ENCODE data around the gene PLXNA2. TPM values are rescaled to one million over a fixed set of nuclear protein-coding genes. Genes with fewer than 3 reads are reported as not detected.

The PLXNA2 gene
- total and polyA plus RNA-seq, 2 of the 8 experiments (the other 6 are each of a cell fraction or from before 2014, with no cell fraction given): 0.33 to 1.5 TPM

- TF ChIP-seq, protein P1, sequence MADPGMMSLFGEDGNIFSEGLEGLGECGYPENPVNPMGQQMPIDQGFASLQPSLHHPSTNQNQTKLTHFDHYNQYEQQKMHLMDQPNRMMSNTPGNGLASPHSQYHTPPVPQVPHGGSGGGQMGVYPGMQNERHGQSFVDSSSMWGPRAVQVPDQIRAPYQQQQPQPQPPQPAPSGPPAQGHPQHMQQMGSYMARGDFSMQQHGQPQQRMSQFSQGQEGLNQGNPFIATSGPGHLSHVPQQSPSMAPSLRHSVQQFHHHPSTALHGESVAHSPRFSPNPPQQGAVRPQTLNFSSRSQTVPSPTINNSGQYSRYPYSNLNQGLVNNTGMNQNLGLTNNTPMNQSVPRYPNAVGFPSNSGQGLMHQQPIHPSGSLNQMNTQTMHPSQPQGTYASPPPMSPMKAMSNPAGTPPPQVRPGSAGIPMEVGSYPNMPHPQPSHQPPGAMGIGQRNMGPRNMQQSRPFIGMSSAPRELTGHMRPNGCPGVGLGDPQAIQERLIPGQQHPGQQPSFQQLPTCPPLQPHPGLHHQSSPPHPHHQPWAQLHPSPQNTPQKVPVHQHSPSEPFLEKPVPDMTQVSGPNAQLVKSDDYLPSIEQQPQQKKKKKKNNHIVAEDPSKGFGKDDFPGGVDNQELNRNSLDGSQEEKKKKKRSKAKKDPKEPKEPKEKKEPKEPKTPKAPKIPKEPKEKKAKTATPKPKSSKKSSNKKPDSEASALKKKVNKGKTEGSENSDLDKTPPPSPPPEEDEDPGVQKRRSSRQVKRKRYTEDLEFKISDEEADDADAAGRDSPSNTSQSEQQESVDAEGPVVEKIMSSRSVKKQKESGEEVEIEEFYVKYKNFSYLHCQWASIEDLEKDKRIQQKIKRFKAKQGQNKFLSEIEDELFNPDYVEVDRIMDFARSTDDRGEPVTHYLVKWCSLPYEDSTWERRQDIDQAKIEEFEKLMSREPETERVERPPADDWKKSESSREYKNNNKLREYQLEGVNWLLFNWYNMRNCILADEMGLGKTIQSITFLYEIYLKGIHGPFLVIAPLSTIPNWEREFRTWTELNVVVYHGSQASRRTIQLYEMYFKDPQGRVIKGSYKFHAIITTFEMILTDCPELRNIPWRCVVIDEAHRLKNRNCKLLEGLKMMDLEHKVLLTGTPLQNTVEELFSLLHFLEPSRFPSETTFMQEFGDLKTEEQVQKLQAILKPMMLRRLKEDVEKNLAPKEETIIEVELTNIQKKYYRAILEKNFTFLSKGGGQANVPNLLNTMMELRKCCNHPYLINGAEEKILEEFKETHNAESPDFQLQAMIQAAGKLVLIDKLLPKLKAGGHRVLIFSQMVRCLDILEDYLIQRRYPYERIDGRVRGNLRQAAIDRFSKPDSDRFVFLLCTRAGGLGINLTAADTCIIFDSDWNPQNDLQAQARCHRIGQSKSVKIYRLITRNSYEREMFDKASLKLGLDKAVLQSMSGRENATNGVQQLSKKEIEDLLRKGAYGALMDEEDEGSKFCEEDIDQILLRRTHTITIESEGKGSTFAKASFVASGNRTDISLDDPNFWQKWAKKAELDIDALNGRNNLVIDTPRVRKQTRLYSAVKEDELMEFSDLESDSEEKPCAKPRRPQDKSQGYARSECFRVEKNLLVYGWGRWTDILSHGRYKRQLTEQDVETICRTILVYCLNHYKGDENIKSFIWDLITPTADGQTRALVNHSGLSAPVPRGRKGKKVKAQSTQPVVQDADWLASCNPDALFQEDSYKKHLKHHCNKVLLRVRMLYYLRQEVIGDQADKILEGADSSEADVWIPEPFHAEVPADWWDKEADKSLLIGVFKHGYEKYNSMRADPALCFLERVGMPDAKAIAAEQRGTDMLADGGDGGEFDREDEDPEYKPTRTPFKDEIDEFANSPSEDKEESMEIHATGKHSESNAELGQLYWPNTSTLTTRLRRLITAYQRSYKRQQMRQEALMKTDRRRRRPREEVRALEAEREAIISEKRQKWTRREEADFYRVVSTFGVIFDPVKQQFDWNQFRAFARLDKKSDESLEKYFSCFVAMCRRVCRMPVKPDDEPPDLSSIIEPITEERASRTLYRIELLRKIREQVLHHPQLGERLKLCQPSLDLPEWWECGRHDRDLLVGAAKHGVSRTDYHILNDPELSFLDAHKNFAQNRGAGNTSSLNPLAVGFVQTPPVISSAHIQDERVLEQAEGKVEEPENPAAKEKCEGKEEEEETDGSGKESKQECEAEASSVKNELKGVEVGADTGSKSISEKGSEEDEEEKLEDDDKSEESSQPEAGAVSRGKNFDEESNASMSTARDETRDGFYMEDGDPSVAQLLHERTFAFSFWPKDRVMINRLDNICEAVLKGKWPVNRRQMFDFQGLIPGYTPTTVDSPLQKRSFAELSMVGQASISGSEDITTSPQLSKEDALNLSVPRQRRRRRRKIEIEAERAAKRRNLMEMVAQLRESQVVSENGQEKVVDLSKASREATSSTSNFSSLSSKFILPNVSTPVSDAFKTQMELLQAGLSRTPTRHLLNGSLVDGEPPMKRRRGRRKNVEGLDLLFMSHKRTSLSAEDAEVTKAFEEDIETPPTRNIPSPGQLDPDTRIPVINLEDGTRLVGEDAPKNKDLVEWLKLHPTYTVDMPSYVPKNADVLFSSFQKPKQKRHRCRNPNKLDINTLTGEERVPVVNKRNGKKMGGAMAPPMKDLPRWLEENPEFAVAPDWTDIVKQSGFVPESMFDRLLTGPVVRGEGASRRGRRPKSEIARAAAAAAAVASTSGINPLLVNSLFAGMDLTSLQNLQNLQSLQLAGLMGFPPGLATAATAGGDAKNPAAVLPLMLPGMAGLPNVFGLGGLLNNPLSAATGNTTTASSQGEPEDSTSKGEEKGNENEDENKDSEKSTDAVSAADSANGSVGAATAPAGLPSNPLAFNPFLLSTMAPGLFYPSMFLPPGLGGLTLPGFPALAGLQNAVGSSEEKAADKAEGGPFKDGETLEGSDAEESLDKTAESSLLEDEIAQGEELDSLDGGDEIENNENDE (IDR thresholded peaks at IDR 0.05; ENCODE audit: insufficient replicate concordance, low read length): no peak
- TF ChIP-seq HDAC2 (IDR thresholded peaks at IDR 0.05; ENCODE audit: borderline replicate concordance in 1 of 2, low read depth in 2 of 2, low read length in 2 of 2) (no peak), CBX5 (IDR thresholded peaks at IDR 0.05; ENCODE audit: low read depth, low read length) (no peak), HDAC6 (IDR thresholded peaks at IDR 0.05; ENCODE audit: low read depth, low read length) (no peak), POLR2AphosphoS5 (IDR thresholded peaks at IDR 0.05; ENCODE audit: low read depth, low read length) (no peak), E2F6 (IDR thresholded peaks at IDR 0.05) (no peak), RNF2 (IDR thresholded peaks at IDR 0.05; ENCODE audit: borderline replicate concordance, low read depth, low read length, missing control alignments, poor library complexity, severe bottlenecking) (no peak), CHD1 (IDR thresholded peaks at IDR 0.05; ENCODE audit: low read depth, low read length) (no peak), POU5F1 (IDR thresholded peaks at IDR 0.05; ENCODE audit: low read depth, low read length) (no peak)
- TF ChIP-seq, protein P2, sequence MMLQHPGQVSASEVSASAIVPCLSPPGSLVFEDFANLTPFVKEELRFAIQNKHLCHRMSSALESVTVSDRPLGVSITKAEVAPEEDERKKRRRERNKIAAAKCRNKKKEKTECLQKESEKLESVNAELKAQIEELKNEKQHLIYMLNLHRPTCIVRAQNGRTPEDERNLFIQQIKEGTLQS (IDR thresholded peaks at IDR 0.05; ENCODE audit: insufficient read depth, low read depth, low read length): no peak
Observed at GRCh38 chr1:208256556-208256955, 12.4 kb upstream of the PLXNA2 start (continued).
